HG03139 (cell line): ENCODE data around the gene TTLL11.
"Not testable (repeated sequence)": the region's sequence is repeated elsewhere in the genome, so short reads cannot be mapped to it uniquely, and the experiment has no call there.

Experiments used
- ATAC-seq: cut with Tn5 transposase; IDR thresholded peaks from one replicate; pipeline ENCODE4 v1.9.1; 2021; ENCODE audit not compliant: unreplicated experiment

The TTLL11 gene

DNA sequence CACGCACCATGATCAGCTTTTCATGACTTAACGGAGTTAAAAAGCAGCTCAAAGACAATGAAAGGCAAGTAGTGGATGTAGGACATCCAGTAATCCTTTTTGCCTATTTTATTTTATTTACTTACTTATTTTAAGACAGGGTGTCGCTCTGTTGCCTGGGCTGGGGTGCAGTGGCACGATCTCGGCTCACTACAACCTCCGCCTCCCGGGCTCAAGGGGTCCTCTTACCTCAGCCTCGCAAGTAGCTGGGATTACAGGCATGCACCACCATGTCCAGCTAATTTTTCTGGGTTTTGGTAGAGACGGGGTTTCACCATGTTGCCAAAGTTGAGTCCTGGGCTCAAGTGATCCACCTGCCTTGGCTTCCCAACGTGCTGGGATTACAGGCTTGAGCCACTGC is 292.7 kb downstream of the TTLL11 start:
- ATAC-seq = no peak

DNA sequence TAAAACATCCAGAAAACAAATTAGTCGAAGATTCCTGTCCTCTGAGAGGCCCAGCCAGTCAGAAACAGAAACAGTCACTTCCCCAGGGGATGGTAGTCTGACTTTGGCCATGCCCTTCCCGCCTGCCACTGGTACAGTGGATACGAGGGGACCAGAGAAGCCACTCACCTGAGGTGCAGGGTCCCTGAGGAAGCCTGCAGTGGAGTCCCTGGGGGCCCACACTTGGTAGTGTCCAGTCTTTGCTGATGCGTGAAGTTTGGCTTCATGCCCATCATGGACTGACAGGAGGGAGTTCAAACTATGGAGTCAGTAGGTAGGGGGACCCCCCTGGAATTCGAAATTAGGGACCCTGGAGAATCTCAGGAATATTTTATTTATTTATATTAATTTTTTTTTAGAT is 294.2 kb downstream of the TTLL11 start:
- ATAC-seq = no peak

DNA sequence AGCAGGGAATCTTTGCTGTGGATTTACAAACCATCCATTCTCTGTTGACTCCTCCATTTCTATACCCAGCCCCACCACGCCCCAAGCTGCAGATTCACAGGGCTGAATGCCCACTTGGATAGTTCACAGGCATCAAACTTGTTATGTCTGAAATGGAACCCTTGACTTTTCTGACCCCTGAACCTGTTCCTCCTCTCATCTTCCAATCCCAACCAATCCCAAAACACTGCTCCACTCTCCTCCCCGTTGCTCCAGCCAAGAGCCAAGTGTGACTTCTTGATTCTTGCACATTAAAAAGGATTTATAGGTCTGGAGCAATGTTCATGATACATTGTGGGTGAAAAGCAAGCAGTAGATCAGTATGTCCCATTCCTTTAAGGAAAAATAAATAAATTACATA is 296.0 kb downstream of the TTLL11 start:
- no peak for ATAC-seq

DNA sequence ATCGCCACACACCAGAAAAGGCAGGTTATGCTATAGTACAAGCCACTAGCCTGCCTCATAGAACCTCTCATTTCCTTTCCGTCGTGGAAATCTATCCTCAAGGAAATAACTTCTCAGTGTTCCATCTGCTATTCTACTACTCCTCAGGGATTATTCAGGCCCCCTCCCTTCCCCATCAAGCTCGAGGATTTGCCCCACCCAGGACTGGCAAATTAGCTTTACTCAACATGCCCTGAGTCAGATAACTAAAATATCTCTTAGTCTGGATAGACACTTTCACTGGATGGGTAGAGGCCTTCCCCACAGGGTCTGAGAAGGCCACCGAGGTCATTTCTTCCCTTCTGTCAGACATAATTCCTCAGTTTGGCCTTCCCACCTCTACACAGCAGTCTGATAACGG is 298.8 kb downstream of the TTLL11 start:
- not testable (repeated sequence) for ATAC-seq

DNA sequence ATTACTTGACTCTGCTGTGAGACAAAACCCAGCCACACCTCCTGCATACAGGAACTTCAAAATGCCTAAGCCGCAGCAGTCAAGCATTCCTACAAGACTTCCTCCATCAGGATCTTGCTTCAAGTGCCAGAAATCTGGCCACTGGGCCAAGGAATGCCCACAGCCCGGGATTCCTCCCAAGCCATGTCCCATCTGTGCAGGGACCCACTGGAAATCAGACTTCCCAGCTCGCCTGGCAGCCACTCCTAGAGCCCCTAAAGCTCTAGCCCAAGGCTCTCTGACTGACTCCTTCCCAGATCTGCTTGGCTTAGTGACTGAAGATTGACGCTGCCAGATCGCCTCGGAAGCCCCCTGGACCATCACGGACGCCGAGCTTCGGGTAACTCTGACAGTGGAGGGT is 300.6 kb downstream of the TTLL11 start:
- not testable (repeated sequence) for ATAC-seq

DNA sequence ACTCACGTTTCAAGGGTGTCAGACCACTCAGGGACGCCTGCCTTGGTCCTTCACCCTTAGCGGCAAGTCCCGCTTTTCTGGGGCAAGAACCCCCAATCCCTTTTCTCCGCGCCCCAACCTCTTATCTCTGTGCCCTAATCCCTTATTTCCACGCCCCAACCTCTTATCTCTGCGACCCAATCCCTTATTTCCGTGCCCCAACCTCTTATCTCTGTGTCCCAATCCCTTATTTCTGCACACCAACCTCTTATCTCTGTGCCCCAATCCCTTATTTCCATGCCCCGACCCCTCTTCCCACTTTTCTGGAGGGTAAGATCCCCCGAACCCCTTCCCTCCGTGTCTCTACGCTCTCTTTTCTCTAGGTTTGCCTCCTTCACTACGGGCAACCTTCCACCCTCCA is 302.3 kb downstream of the TTLL11 start:
- ATAC-seq = no peak

DNA sequence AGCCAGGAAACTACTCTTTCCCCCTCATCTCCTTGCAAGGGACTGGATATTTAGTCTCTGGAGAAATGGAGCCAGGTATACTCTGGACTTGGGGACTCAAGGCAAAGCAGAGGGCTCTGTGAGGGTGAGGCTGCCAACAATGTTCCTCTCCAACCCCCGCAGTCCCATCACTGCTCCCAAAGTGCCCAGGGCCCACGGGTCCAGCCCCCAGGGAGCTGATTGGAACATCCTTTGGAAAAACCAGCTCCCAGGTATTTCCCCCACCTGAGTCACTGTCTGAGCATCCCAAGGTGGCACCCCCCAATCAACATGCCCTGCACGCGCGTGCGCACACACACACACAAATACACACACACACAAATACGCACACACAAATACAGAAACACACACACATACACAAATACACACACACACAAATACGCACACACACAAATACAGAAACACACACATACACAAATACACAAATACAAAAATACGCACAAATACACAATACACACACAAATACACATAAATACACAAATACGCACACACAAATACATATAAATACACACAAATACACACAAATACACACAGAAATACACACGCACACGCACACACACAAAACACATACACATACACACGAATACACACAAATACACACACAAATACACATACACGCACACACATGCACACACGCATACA is 304.3 kb downstream of the TTLL11 start:
- ATAC-seq = no peak

DNA sequence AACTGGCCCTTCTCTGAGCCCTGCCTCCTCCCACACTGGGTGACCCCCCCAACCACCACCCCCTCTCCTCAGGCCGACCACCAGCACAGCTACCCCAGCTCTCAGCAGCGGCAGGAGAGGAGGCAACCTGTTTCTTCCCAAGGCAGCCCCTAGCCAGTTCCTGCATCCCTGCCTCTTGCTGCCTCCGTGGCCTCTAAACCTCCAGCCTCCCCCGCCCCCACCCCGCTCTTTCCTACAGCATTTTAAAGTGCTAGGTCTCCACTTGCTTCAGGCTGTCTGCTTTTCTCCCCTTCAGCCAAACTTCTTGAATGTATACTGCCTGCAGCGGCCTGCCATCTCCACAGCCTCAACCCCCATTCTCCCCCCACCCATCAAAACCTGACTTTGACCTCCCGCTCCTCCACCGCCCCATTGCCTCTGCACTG is 306.1 kb downstream of the TTLL11 start:
- ATAC-seq = no peak

DNA sequence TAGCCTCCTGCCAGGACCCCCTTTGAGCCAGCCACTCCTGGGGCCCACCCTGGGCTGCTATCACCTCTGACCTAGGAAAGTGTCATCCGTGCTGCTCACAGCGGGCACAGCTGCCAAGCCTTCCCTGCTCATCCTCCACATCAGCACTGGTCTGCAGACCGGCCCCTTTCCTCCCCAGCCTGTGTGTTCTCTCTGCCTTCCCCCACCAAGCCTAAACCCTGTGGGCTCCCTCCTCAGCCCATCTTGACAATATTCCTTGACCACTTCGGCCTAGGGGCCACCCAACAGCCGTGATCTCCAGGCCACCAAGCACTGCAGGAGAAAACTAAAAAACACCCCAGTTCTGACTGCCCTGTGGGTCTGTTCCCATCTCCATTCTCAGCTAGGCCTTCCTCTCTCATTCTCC is 306.6 kb downstream of the TTLL11 start:
- ATAC-seq = no peak

DNA sequence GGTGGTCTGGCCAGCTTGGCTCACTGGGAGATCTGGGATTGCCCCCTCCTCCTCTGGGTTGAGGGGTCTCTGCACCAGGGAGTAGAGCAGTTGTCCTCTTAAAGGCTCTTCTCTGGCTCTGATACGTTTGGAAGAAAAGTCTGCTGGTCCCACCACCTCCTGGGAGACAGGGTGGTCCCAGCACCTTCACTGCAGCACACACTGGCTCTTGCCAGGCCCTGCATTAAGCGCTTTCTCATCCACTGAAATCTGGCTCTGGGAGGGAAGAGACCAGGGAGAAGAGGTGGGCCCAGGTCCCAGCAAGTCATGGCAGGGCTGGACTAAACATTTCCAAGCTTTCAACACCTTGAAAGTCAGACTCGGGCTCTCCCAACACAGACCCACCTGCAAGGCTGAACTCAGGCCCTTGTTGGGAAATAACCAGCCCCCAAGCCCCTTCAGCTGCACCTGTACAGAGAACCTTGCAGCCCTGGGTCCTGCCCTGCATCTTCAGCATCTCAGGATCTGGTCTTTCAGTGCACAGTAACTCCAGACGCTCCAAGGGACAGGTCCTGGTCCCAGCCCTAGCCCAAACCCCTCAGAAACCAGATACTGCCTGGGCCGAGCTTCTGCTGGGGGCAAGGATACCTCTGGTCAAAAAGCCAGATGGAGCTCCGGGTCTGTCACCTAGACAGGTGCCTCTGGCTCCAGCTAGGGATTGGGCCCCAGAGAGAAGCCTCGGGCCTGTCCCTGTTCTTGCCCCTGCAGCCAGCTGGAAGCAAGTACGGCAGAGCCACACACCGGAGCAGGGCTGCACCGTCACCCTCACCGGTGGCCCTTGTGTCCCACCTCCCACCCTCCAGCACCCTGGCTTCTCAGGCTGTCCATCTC is 307.2 kb downstream of the TTLL11 start:
- no peak for ATAC-seq

DNA sequence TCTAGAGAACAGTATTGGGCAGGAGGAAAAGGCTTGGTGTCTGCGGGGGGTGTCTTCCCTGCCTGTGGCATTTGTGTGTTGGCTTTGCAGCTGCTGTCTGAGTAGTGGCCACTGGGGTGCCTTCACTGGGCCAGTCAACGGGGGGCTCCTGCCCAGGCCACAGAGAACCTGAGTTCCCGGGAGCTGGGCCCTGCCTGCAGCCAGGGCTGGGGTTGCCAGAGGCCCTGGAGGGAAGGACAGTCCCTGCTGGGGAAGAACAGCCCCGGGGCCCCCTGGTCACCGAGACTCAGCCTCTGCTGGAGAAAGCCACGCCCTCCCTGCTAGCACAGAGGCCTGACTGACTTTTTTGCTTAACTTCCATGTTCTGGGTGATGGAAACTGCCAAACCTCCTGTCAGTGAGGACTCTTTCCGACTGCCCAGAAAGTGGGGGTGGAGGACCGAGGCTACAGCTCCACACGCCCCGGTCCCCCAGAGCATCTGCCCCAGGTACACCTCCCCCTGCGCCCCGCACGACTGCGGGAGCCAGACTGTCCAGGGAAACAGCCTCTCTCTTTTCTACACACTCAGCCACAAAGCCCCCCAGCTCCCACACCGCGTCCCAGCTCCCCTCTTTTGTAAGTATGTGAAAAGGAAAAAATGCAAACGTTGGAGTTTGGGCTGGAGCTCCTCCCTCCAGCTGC is 308.2 kb downstream of the TTLL11 start:
- ATAC-seq = no peak

DNA sequence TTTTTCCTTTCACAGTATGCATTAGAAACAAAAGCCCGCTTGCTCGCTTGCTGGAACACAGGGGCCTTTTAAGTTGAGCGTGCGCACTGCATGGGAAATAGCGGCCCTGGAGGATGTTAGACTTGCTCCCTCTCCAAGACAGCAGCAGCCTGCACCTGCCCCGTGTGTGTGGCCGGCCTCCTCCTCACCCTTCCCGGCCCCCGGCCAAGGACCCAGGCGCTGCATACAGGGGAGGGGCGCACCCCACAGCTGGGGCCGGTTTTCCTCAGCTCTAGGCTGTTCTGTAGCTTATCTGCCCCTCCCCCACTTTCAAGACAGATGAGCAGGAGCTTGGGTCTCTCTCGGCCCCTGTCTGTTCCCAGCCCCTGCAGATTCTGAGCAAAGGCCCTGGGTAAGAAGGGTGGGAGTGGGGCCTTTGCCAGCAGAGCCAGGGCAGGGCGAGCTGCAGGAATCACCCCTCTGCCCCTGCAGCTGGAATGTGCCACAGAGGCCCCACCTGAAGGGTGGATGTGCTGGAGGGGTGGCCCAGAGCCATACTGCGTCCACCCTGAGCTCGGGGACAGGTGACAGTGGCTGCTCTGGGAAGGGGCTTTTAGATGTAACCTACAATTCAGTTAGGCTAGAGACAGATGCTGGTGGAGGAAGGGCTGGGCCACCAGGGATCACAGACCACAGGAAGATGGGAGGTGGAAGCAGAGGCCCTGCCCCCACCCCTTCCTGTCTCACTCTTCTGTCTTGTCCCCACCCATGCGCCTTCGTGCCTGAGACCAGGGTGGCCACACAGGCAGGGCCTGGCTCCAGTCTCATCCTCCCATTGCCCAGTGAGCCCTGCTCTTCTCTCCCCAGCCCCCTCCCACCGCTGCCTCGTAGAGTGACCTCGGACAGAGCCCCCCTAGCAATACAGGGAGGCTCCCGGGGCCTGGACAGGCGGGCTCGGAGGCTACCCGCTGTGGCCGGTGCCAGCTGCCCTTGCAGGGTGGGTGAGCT is 309.3 kb downstream of the TTLL11 start:
- ATAC-seq = no peak

DNA sequence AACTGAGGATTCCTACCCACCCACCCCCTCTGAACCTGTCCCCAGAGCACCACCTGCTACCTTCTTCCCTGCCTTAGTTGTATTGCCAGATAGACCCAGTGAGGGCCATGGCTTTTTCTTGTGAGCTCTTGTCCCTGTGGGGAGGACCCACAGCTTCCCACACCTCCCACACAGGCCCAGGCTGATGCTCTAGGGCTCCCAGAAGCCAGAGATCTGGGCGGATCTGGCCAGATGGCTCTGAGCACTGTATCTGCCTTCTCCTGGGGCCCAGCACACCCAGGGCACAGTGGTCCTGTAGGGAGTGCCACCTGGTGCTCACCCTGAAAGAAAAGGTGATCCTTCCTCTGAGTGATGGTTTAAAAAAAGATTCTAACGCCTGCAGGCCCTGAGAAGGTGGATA is 310.0 kb downstream of the TTLL11 start:
- no peak for ATAC-seq

DNA sequence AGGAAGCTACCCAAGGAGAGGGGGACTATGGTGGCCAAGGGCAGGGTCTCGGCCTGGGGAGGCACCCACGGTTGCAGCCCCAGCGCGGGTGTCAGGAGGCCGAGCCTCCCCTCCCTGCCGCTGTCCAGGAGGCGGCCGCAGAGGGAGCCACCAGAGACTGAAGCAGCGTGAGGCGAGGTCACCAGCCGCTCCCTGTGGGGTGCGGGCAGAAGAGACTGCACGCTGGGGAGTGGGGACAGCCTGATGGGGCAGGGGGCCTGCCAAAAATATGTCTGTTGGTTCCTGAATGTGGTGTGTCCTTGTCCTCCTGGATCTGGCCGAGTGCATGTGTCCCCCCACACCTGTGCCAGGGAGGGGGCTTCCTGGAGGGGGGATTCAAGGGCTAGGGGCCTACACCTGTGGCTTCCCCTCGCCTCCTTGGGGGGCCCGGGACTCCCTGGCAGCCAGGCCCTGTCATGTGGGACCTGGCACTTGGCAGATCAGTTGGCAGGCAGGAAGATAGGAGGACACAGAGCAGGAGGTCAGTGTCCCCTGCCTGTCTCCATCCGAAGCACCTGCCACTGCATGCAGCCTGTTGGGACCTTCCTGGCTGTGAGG is 310.5 kb downstream of the TTLL11 start:
- no peak for ATAC-seq

DNA sequence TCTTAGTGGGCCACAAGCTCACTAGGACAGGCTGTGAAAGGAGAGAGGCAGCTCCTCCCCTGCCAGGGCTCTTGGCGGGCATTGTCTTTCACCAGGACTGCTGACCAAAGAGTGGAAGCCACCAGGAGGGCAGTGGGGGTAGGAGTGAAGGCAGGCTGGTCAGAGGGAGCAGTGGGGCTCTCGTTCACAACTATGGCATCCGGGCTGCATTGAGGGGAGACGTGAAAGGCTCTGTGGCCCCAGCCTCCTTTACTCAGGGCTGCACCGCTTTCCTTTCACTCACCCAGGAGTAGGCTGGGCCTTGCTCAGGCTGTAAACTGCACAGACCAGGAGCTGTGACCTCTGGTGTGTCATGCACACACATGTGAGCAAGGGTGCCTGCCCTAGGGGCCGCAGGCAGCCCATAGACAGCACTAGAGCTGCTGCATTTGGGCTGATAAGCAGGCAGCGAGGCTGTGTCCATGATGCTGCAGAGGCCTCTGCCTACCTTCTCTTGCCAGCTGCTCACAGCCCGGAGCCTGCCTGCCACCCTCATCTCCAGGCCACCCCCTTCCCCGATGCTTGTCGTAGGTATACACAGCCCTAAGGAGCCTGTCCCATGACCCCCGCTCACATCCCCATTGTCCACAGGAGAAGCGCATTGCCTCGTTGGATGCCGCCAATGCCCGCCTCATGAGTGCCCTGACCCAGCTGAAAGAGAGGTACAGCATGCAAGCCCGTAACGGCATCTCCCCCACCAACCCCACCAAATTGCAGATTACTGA is 311.2 kb downstream of the TTLL11 start:
- no peak for ATAC-seq

DNA sequence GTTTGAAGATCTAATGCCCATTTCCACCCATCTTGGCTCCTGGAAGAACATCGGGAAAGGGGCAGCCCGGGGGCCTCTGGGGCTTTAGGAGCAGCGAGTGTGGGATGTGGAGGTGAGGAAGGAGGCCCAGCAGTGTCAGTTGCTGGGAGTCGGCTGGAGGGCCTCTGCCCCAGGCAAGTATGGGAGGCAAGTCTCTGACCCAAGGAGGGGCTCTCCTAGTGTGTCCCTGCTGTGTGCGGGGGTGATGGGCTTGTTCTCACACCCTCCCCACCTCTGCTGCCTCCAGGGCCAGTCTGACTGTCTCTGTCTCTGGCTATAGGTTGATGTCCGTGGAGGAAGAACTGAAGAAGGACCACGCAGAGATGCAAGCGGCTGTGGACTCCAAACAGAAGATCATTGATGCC is 312.0 kb downstream of the TTLL11 start:
- ATAC-seq = no peak

DNA sequence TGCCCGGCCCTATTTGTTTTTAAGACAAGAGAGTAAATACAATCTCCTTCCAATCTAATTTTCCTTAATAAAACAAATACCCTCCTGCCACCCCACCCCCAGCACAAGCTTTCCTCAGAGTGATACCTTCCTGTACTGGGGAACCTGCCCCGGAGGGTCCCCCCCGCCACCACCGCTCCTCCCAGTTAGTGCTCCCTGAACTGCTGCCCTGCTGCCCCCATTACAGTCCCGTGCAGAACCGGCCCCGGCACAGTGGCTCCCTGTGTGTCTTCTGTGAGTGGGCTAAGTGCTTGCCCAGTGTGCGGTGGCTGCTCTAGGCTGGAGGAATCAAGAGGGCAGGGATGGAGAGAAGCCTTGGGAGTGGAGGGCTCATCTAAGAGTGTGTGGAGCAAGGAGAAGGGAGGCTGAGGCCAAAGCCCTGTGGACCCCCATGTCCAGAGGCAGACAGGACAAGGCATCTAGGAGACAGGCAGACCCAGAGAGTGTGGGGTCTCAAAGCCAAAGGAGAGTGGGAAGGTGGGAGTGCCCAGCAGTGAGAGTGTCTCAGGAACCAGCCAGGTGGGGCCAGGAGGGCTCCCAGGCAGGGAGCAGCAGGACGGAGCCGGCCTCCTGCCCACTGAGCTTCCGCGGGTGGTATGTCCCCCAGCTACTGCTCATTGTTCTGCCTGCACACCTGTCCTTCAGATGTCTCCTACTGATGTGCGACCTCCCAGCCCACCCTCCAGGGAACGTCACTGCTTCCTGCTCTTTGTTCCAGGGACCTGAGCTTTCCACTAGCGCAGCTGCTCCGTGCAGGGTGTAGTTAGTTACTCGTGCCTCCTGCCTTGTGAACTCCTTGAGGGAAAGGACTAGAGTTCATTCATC is 312.7 kb downstream of the TTLL11 start:
- ATAC-seq = no peak

DNA sequence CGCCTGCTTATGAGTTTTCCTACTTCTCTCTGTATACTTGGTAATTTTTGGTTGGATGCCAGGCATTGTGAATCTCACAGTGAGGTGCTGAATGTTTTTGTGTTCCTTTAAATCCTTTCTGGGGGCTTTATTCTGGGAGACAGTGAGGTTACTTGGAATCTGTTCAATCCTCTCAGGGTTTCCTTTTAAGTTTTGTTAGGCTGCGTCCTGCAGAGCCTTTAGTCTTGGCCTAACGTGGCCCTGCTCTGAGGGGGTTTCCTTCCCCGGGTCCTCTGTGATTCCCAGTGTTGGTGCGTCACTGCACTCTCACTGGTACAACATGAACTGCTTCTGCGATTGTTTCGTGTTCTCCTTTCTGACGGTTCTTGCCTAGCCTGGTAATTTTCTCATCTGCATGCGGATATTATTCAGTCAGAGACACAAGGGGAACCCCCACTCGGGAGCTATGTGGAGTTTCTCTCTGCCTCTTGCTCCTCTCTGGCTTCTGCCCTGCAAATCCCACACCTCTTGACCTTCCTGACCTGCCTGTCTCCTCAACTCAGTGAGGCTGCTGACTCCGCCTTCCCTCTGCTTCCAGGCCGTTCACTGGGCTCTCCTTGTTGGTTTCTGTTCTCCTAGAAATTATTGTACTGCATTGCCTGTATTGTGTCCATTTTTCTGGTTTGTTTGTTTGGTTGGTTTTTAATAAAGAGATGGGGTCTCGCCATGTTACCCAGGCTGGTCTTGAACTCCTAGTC is 313.6 kb downstream of the TTLL11 start:
- ATAC-seq = no peak
